ENCODE measurements around the gene SHISA7.
"Not testable (repeated sequence)": the region's sequence is repeated elsewhere in the genome, so short reads cannot be mapped to it uniquely, and the experiment has no call there.

Gene SHISA7

GRCh38 chr19:55418185-55418584 lies 24.9 kb downstream of the SHISA7 start:
- no peak for DNase-seq (ENCODE audit: low read depth)

- DNase-seq (ENCODE audit: low read depth): no peak
Measured at GRCh38 chr19:55410168-55410567, 32.9 kb downstream of the SHISA7 start.

DNA sequence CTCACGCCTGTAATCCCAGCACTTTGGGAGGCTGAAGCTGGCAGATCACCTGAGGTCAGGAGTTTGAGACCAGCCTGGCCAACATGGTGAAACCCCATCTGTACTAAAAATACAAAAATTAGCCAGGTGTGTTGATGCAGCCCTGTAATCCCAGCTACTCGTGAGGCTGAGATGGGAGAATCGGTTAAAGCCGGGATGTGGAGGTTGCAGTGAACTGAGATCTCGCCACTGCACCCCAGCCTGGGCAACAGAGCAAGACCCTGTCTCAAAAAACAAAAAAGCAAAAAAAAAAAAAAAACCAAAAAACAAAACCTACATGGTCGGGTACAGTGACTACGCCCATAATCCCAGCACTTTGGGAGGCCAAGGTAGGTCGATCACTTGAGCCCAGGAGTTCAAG lies 33.9 kb downstream of the SHISA7 start:
- DNase-seq (ENCODE audit: low read depth): not testable (repeated sequence)

DNA sequence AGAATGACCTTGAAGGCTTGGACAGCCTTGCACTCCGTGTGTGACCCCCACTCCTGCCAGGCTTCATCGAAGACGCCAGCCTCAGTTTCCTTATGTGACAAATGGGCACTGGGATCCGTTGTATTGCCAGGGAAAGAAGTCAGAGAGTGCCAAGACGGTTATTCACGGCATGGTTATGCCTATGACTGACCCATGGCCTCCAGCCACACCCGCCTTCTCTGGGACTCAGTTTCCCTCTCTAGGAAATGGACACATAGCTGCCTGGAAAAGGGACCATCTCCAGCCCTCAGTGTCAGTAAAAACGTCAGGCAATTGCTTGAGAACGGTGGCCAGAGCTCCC lies 34.6 kb downstream of the SHISA7 start:
- no peak for DNase-seq (ENCODE audit: low read depth)

DNA sequence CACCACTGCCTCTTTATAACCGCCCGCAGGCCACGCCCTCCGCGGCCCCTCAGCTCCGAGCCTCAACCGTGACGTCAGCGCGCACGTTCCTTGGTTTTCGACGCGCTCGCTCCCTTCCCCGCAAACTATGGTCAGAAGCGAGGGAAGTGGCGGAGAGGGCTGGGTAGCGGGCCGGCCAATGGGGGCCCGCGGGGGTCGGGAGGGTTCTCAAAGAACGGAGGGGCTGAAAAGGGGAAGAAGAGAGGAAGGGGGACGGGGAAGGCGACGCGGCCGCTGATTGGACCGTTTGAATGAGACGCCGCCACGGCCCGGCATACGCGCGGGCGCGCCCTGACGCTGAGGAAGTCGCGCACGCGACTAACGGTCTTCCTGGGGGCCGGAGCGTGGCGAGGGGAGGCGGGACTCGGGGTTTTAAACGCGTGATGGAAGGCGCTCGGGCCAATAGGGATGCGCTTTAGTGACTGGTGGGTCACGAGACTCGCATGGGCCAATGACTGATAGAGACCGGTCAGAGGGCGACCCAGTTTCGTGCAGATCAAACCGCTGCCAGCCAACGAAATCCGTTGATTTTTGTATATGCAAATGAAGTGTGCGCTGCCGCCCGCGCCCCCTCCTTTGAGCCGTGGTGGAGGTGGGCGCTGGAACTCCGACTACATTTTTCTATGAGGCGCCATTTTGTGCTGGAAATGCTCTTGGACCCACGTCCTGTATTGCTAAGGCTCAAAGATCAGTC lies 35.1 kb downstream of the SHISA7 start:
- DNase-seq (ENCODE audit: low read depth): peak; percentile 92

GRCh38 chr19:55407550-55407799 lies 35.6 kb downstream of the SHISA7 start, which contains the start of gene UBE2S:
Gene UBE2S (minus strand): TSS chr19:55407788. CDS start chr19:55407589, 199 bp downstream.
- not testable (repeated sequence) for DNase-seq (ENCODE audit: low read depth)

DNA sequence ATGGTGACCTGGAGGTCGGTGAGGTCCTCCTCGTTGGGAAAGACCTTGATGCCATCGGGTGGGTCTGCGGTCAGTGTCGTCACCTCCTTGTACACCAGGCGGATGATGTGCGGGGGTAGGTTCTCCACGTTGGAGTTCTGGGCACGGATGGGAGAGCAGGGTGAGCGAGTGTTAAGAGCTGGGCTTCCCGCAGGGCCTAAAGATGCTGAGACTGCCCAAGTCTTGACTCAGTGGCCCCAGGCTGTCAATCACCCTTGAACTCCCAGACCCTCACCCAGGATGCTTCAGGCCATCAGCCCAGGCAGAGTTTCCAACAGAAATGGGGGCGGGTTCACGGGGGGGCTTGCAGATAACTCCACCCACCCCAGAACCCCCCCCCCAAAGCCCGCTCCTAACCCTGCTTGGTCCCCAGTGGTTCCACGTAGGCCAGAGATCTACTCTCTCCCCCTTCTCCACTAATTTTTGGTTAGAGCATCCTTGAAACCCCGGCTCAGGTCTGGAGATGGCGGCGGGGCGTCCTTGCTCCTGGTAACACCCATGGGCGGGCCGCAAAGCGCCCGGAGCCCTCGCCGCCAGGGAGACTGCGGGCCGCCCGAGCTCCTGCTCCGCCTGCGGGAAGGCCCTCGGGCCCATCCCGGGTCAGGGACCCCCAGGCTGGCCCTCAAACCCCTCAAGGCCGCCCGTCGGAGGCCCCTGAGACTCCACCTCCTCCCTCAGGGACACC lies 36.1 kb downstream of the SHISA7 start:
- DNase-seq (ENCODE audit: low read depth): no peak

GRCh38 chr19:55406091-55406825 lies 36.8 kb downstream of the SHISA7 start:
- DNase-seq (ENCODE audit: low read depth): no peak

- DNase-seq (ENCODE audit: low read depth): no peak
Measured at GRCh38 chr19:55405638-55406037, 37.5 kb downstream of the SHISA7 start.

DNA sequence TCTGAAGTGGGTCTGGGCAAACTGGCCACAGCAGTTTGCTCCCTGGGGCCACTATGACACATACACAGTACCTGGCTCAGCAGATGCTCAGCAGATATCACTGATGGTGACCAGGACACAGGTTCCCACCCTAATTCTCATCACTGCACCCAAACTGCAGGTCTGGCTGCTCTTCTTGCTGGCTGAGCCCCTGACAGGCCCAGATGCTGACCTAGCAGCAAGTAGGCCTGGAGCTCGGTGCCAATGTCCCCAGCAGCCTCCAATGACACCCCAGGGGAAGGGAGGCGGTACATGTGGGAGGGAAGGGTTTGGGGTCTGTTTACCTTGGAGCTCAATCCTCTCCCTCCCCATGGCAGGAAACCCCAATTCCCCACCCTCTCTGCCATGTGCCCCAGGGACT lies 40.6 kb downstream of the SHISA7 start:
- no peak for DNase-seq (ENCODE audit: low read depth)

DNA sequence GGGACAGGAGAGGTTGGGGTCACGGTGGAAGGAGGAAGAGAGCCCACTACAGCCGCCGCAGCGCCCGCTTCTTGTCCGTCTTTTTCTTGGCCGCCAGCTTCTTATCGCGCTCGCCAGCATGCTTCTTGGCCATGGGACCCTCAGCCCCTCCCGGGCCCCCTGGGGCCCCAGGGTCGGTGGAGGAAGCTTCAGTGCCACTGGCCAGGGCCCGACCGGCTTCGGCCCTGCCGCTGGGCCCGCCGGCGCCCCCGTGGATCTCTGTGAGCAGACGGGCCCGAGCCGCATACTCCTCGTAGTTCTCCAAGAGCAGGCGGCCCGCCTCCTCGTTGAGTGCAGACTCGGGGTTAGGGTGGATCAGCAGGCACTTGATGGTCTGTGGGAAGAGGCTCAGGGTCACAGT lies 41.7 kb downstream of the SHISA7 start:
- DNase-seq (ENCODE audit: low read depth): not testable (repeated sequence)

- no peak for DNase-seq (ENCODE audit: low read depth)
Measured at GRCh38 chr19:55400281-55401087, 42.6 kb downstream of the SHISA7 start.

- DNase-seq (ENCODE audit: low read depth): no peak
Measured at GRCh38 chr19:55398200-55398925, 44.7 kb downstream of the SHISA7 start.

- DNase-seq (ENCODE audit: low read depth): no peak
Measured at GRCh38 chr19:55392820-55393761, 50.0 kb downstream of the SHISA7 start.

GRCh38 chr19:55391702-55392615 lies 51.1 kb downstream of the SHISA7 start:
- DNase-seq (ENCODE audit: low read depth): no peak

GRCh38 chr19:55391191-55391670 lies 51.9 kb downstream of the SHISA7 start:
- DNase-seq (ENCODE audit: low read depth): no peak

DNA sequence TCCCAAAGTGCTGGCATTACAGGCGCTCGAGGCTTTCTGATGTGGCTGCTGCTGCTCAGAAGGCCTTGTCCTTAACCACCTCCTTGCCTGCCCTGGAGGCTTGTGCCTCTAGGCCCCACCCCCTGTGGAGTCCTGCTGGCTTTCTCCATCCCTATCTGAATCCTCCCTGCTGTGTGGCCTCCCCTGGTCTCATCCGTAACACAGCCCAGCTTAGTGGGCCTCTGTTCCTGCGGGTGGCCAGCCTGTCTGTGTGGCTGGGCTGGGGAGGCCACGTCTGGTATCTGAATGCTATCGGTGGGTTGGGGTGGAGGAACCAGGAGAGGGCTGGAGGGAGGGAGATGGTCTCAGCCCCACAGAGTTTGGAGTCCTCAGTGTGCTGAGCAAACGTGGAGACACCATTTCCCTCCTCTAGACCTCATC lies 52.6 kb downstream of the SHISA7 start:
- no peak for DNase-seq (ENCODE audit: low read depth)

DNA sequence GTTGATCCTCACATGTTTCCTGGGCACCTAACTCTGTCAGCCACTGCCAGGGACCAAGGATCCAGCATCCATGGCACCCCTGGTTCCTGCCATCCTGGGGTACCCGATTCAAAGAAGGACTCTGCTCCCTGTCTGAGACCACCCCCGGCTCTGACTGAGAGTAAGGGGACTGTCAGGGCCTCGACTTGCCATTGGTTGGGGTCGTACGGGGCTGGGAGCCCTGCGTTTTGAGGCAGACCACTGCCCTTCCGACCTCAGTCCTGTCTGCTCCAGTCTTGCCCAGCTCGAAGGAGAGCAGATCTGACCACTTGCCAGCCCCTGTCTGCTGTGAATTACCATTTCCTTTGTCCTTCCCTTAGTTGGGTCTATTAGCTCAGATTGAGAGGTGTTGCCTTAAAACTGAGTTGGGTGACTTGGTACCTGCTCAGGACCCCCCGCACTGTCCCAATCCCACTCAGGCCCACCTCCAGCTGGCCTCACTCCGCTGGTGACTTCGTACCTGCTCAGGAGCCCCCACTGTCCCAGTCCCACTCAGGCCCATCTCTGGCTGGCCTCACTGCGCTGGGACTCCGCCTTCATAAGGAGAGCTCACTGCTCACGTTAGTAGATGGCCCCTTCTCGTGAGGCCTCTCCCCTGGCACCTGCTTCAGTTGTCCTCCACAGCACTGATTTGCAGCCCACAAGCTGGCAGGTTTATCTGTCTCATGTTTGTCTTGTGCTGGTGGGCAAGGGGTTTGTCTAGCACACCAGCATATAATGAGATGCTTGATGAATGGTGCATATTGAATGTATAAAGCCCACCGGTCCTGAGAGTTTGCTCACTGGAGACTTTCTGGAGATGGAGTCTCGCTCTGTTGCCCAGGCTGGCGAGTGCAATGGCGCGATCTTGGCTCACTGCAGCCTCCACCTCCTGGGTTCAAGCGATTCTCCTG lies 53.4 kb downstream of the SHISA7 start:
- DNase-seq (ENCODE audit: low read depth): no peak
